Astrocyte (in vitro differentiated cells and primary cell): ENCODE data around the gene GNS.
"Not testable (repeated sequence)": the region's sequence is repeated elsewhere in the genome, so short reads cannot be mapped to it uniquely, and the experiment has no call there.

ENCODE experiments used
- EZH2 ChIP-seq: IDR thresholded peaks from 2 replicates; pipeline ENCODE4 v1.6.1; 2012; ENCODE audit warnings: mild to moderate bottlenecking, low read length, inconsistent platforms; ENCODE audit not compliant: insufficient read depth
- TF ChIP-seq, protein P1 (sequence below): IDR thresholded peaks from 2 replicates; pipeline ENCODE4 v1.5.1; 2011; ENCODE audit warnings: low read depth, mild to moderate bottlenecking, inconsistent platforms, low read length, moderate library complexity; ENCODE audit not compliant: insufficient read depth

- TF ChIP-seq, protein P1, sequence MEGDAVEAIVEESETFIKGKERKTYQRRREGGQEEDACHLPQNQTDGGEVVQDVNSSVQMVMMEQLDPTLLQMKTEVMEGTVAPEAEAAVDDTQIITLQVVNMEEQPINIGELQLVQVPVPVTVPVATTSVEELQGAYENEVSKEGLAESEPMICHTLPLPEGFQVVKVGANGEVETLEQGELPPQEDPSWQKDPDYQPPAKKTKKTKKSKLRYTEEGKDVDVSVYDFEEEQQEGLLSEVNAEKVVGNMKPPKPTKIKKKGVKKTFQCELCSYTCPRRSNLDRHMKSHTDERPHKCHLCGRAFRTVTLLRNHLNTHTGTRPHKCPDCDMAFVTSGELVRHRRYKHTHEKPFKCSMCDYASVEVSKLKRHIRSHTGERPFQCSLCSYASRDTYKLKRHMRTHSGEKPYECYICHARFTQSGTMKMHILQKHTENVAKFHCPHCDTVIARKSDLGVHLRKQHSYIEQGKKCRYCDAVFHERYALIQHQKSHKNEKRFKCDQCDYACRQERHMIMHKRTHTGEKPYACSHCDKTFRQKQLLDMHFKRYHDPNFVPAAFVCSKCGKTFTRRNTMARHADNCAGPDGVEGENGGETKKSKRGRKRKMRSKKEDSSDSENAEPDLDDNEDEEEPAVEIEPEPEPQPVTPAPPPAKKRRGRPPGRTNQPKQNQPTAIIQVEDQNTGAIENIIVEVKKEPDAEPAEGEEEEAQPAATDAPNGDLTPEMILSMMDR = peak; percentile 88
- not testable (repeated sequence) for TF ChIP-seq EZH2
These were observed 43.1 kb upstream of the GNS start for GRCh38 chr12:64802180-64802775.
